ENCODE results near the gene ATG14. TPM values are rescaled to one million over a fixed set of nuclear protein-coding genes. Genes with fewer than 3 reads are reported as not detected.
"Not testable (repeated sequence)": the region's sequence is repeated elsewhere in the genome, so short reads cannot be mapped to it uniquely, and the experiment has no call there.

Gene ATG14
- total RNA-seq, 2 donors from 2014 or later, result 7.4 to 8.3 TPM

DNA sequence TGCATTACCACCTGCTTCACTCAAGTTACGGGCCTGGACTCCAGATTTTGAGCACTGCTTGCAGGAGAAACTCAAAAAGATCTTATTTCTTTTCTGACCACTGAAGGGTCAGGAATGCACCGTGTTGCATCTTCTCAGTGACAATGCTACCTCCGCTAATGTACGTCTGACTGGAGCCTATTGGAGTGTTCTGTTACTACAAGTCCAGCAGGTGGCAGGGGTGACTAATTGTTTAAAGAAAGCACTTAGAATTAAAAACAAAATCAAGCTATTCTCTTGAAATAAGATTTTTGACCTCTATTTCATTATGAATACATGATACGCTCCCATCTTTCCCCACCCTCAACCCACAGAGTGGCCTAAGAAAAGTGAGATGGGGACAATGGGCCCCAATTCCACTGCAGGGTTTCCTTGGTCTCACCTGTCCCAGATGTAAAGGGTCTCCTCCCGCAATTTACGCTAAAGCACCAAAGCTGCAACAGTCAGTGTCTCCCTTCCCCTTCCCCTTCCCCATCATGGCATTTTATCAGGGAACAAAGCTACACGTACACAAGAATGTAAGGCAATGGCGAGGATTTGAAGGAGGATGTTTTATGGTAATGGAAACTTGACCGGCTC is 26.5 kb upstream of the ATG14 start:
- no peak for ATAC-seq
- no peak overlapping the region for H3K27ac Mint-ChIP-seq

DNA sequence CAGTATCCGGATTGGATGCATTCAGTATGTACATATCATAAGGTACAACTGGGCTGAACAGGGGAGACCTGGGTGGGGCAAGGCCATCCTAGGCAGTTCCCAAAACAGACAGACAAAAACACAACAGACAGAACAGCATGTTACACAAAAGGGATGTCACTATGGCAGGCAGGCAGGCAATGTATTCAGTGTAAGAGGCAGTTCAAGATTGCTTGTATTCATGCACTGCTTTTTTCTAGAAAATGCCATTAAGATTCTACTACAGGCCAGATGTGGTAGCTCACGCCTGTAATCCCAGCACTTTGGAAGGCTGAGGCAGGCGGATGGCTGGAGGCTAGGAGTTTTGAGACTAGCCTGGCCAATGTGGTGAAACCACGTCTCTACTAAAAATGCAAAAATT is 25.3 kb upstream of the ATG14 start:
- DNase-seq (ENCODE audit: low spot score in 2 of 2) (no peak), ATAC-seq (no peak)
- Mint-ChIP-seq H3K36me3 (no peaks in the 10 kb centered on the region), H3K9me3 (no peaks in the 10 kb centered on the region), H3K27ac (no peak overlapping the region)

More for the DNA sequence above, 26.5 kb upstream of the ATG14 start:
- H3K36me3 Mint-ChIP-seq, result no peaks in the 10 kb centered on the region
- H3K9me3 Mint-ChIP-seq, result no peaks in the 10 kb centered on the region
- DNase-seq (ENCODE audit: low spot score in 2 of 2), result no peak

GRCh38 chr14:55436519-55436918 is 24.9 kb upstream of the ATG14 start:
- Mint-ChIP-seq H3K9me3 (no peaks in the 10 kb centered on the region), H3K27ac (no peak overlapping the region), H3K36me3 (no peaks in the 10 kb centered on the region)
- DNase-seq (ENCODE audit: low spot score in 2 of 2) (no peak), ATAC-seq (no peak)

- H3K27ac Mint-ChIP-seq, result peak overlapping the region in 1 of 2 donors; percentile 35
- H3K36me3 Mint-ChIP-seq, result no peaks in the 10 kb centered on the region
These were observed 23.2 kb upstream of the ATG14 start for GRCh38 chr14:55434805-55435174.

DNA sequence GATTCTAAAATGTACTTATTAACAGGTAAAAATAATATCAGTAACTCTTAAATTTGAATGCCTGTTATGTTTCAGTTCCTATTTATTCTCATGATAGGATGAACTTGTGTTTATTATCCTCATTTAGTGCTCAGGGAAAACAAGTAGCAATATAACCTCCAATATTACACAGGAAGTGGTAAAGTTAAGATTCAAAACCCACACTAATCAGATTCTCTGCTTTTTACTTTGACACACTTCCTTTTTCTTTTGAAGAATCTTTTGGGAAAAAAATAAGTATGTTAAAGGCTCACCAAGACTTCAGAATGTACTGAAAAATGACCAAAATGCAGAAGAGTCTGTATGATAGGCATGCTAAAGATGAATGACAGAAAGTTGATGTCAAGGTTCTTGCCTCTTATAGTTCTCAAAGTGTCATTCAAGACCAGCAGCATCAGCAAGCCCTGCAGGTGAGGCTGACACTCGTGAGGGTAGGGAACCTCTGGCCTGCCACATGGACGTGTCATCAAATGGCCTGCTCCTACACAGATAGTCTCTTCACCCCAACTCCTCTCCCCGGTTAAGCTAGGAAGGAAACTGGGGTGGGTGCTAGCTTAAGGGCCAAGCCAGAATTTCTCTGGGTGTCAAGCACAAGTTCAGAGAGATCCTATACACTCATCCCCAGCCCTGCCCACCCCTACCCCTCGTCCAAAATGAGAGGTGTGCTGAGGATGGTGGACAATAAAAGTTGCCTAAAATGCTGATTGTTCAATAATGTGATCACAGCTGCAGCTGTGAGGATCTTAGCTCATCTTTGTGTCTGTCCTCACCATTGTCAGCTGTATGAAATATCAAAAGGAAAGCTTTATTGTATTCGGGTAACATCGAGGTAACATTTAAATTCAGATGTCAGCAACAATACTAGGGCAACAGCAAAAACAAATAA is 22.5 kb upstream of the ATG14 start:
- Mint-ChIP-seq H3K36me3 (no peaks in the 10 kb centered on the region), H3K9me3 (no peaks in the 10 kb centered on the region), H3K27ac (peak overlapping the region in 1 of 2 donors; percentile 35)
- no peak for DNase-seq (ENCODE audit: low spot score in 2 of 2)
- peak; percentile 46 to 64 for ATAC-seq

More at GRCh38 chr14:55434805-55435174, 23.2 kb upstream of the ATG14 start:
- H3K9me3 Mint-ChIP-seq, result no peaks in the 10 kb centered on the region
- DNase-seq (ENCODE audit: low spot score in 2 of 2), result no peak
- ATAC-seq, result no peak

DNA sequence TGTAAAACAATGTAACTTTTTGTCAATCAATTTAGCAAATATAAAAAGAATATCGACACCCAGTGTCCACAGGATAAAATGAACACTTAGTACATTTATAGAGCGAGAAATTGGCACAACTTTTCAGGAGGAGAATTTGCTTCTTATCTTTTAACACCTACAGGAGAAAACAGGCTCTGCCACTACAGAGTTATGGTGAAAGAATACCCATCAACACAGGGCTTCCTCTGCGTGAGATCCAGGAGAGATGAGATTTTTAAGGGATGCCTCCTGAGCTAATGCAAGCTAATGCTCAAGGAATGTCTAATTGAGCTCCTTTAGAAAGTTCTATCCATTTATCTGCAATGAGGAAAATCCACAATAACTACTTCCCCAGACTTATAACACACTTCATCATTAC is 21.0 kb upstream of the ATG14 start:
- no peak for ATAC-seq
- H3K27ac Mint-ChIP-seq, result no peak overlapping the region
- DNase-seq (ENCODE audit: low spot score in 2 of 2), result no peak
- H3K9me3 Mint-ChIP-seq, result no peaks in the 10 kb centered on the region
- no peaks in the 10 kb centered on the region for H3K36me3 Mint-ChIP-seq

GRCh38 chr14:55430024-55430690 is 18.5 kb upstream of the ATG14 start:
- H3K27ac Mint-ChIP-seq, result no peak overlapping the region
- DNase-seq (ENCODE audit: low spot score in 2 of 2) (peak in 1 of 2 donors; percentile 33), ATAC-seq (peak; percentile 84 to 91)
- H3K9me3 Mint-ChIP-seq, result no peaks in the 10 kb centered on the region
- H3K36me3 Mint-ChIP-seq, result no peaks in the 10 kb centered on the region

DNA sequence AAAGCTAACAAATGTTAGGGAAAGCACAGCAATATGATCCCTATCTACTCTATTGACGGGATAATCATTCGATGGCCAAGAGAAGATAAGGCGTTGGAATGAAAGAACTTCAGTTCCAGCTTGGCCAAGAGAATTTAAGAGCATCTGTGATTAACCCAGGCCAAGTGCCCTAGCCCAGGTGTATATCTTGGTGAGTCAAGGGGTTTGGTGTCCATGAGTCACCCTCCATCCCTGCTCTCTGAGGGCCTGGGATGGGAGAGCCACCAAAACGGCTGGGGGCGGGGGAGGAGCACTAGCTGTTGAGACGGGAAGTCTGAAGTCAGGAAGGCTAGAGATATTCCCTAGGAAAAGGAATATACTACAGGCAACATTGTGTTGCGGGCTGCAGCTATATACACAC is 15.8 kb upstream of the ATG14 start:
- DNase-seq (ENCODE audit: low spot score in 2 of 2), result no peak
- H3K36me3 Mint-ChIP-seq, result no peaks in the 10 kb centered on the region
- H3K27ac Mint-ChIP-seq, result no peak overlapping the region
- ATAC-seq, result no peak
- H3K9me3 Mint-ChIP-seq, result no peaks in the 10 kb centered on the region

DNA sequence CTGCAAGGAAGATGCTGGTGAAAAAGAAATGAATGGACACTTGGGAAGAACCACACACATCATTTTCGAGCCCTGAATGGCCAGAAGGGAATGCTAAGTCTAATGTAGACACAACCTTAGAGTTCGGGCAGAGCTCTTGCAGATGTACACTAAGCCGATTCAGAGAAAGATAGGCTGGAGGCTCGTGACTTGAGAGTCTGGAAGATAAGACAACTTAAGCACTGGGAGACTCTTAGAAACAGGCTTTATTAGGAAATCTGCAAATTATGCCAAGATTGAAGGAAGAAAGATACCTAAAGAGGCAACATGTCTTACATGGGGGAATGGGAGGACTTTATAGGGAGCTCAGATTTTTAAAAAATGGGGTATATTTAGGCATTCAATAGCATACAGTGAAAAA is 15.3 kb upstream of the ATG14 start:
- no peak for ATAC-seq
- H3K9me3 Mint-ChIP-seq, result no peaks in the 10 kb centered on the region
- H3K27ac Mint-ChIP-seq, result peak overlapping the region in 1 of 2 donors; percentile 21

GRCh38 chr14:55425091-55425490 is 13.5 kb upstream of the ATG14 start:
- no peak for DNase-seq (ENCODE audit: low spot score in 2 of 2)
- Mint-ChIP-seq H3K27ac (no peak overlapping the region), H3K36me3 (no peaks in the 10 kb centered on the region), H3K9me3 (no peaks in the 10 kb centered on the region)
- ATAC-seq, result no peak

More for the DNA sequence above, 15.3 kb upstream of the ATG14 start:
- H3K36me3 Mint-ChIP-seq, result no peaks in the 10 kb centered on the region
- DNase-seq (ENCODE audit: low spot score in 2 of 2), result no peak

- DNase-seq (ENCODE audit: low spot score in 2 of 2) (no peak), ATAC-seq (no peak)
- no peaks in the 10 kb centered on the region for H3K36me3 Mint-ChIP-seq
- H3K27ac Mint-ChIP-seq, result no peak overlapping the region
- no peaks in the 10 kb centered on the region for H3K9me3 Mint-ChIP-seq
These were observed 12.3 kb upstream of the ATG14 start for GRCh38 chr14:55423969-55424368.

DNA sequence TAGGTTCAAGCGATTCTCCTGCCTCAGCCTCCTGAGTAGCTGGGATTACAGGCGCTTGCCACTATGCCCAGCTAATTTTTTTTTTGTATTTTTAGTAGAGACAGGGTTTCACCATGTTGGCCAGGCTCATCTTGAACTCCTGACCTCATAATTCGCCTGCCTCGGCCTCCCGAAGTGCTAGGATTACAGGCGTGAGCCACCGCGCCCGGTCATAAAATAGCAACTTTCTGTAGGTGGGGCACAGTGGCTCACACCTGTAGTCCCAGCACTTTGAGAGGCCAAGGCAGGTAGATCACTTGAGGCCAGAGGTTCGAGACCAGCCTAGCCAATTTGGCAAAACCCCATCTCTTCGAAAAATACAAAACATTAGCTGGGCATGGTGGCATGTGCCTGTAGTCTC is 10.7 kb upstream of the ATG14 start:
- not testable (repeated sequence) for H3K27ac Mint-ChIP-seq; H3K36me3 Mint-ChIP-seq; H3K9me3 Mint-ChIP-seq; DNase-seq (ENCODE audit: low spot score in 2 of 2); ATAC-seq

DNA sequence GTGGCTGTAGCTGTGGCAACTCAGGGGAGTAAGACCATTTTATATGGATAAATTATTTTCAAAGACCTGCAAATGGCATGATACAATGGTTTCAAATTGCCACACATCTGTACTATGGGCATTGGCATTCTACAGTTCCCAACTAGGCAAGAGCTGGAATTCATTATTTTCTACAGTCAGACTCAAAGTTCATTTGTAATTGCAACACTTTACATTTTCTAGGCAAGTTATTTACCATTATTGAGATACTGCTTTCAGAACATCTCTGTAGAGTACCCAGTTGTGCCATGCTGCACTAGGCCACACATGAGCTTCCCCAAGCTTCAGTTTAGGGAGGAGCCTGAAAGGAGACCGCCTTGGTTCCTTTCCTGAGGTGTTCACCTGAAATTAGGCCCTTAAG is 8.0 kb upstream of the ATG14 start:
- H3K27ac Mint-ChIP-seq, result no peak overlapping the region
- no peaks in the 10 kb centered on the region for H3K9me3 Mint-ChIP-seq
- ATAC-seq (no peak), DNase-seq (ENCODE audit: low spot score in 2 of 2) (no peak)
- H3K36me3 Mint-ChIP-seq, result no peaks in the 10 kb centered on the region

- Mint-ChIP-seq H3K36me3 (no peaks in the 10 kb centered on the region), H3K27ac (no peak overlapping the region), H3K9me3 (no peaks in the 10 kb centered on the region)
- ATAC-seq, result no peak
- DNase-seq (ENCODE audit: low spot score in 2 of 2), result no peak
These were observed 6.8 kb upstream of the ATG14 start for GRCh38 chr14:55418411-55418810.

DNA sequence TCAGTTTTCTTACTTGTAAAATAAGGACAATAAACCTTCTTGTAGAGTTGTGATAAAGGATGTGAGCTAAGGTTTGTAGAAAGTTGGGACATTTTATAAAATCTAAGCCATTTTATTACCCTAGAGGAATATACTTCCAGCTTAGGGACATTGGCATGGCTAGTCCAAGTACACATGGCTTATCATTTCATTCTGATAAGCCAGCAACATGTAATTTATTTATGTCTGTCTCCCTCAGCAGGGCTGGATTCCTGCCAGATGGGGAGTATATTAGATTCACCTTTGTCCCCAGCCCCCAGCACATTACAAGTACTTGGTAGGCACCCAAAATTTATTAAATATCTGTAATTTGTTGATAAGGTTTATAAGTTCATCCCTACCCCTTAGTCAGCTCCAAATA is 6.3 kb upstream of the ATG14 start:
- ATAC-seq (no peak), DNase-seq (ENCODE audit: low spot score in 2 of 2) (no peak)
- Mint-ChIP-seq H3K27ac (no peak overlapping the region), H3K36me3 (no peaks in the 10 kb centered on the region), H3K9me3 (no peaks in the 10 kb centered on the region)

- Mint-ChIP-seq H3K9me3 (no peaks in the 10 kb centered on the region), H3K36me3 (no peaks in the 10 kb centered on the region), H3K27ac (no peak overlapping the region)
- DNase-seq (ENCODE audit: low spot score in 2 of 2) (peak in 1 of 2 donors; percentile 38), ATAC-seq (peak in 1 of 2 donors; percentile 53)
These were observed 5.2 kb upstream of the ATG14 start for GRCh38 chr14:55416866-55417265.

DNA sequence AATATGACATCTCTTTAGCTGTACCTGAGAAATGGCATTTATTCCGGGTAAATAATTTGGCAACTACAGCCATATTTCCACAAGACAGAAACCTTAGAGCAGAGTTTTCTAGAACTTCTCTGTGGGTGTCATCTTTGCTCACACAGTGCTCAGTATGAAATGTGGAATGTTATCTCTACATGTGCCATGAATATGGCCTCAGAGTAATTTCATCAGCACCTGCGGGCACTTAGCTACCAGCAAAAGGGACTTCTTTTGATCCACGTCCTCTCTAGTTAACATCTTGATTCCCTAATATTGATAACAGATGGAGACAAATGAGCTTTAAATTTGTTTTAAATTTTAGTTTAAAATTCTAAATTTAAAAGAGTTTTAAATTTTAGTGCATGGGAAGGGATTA is 2.9 kb upstream of the ATG14 start:
- H3K27ac Mint-ChIP-seq, result no peak overlapping the region
- DNase-seq (ENCODE audit: low spot score in 2 of 2) (no peak), ATAC-seq (no peak)
- no peaks in the 10 kb centered on the region for H3K9me3 Mint-ChIP-seq
- H3K36me3 Mint-ChIP-seq, result no peaks in the 10 kb centered on the region
